ENCODE results near the gene GPBP1. TPM values are rescaled to one million over a fixed set of nuclear protein-coding genes. Genes with fewer than 3 reads are reported as not detected.

GPBP1 gene
- total and polyA plus RNA-seq, 2 experiments from 2014 or later, result 105 to 109 TPM

DNA sequence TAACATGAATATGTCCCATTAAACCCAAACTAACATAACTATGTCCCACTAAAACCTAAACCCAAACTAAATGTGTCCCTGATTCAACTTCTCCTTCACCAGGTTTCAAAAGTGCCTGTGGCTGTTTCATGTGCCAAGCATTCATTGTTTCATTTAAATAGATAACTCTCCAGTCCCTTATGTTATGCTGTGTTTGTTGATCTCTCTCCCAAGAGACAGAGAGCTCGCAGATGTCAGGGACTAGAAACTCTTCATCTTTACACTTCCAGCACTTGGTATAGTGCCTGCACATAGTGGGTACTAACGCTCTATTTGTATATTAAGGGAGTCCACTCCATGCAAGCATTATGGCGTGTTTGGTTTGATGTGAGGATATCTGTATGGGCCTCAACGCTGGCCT lies 118.0 kb downstream of the GPBP1 start (continued):
- TF ChIP-seq, protein P1, sequence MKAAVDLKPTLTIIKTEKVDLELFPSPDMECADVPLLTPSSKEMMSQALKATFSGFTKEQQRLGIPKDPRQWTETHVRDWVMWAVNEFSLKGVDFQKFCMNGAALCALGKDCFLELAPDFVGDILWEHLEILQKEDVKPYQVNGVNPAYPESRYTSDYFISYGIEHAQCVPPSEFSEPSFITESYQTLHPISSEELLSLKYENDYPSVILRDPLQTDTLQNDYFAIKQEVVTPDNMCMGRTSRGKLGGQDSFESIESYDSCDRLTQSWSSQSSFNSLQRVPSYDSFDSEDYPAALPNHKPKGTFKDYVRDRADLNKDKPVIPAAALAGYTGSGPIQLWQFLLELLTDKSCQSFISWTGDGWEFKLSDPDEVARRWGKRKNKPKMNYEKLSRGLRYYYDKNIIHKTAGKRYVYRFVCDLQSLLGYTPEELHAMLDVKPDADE (IDR thresholded peaks at IDR 0.05), result no peak

DNA sequence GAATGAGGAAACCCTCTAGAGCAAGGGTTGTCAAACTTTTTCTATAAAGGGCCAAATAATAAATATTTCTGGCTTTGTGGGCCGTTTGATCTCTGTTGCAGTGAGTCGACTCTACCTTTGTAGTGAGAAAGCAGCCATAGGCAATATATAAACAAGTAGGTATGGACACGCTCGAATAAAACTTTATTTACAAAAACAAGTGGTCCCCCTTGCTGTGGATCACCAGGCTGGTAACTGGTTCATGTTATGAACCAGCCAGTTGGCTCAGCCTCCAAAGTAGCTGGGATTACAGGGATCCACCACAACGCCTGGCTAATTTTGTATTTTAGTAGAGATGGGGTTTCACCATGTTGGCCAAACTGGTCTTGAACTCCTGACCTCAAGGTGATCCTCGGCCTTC lies 118.5 kb downstream of the GPBP1 start:
- no peak overlapping the region for H3K27ac Mint-ChIP-seq
- Histone ChIP-seq H2AFZ (no peak overlapping the region), H3K4me2 (no peak overlapping the region), H3K36me3 (ENCODE audit: insufficient read depth) (no peaks in the 10 kb centered on the region), H3K27ac (ENCODE audit: low read depth) (no peak overlapping the region), H3K4me1 (ENCODE audit: insufficient read depth) (peaks cover 13% of the 10 kb centered on the region), H3K27me3 (ENCODE audit: insufficient read depth) (no peaks in the 10 kb centered on the region), H3K4me3 (no peak overlapping the region), H3K79me2 (replicated peaks; ENCODE audit: insufficient read depth) (no peaks in the 10 kb centered on the region), H4K20me1 (replicated peaks; ENCODE audit: insufficient read depth) (no peaks in the 10 kb centered on the region), H3F3A (replicated peaks; ENCODE audit: low read depth) (no peaks in the 10 kb centered on the region), H3K9me2 (ENCODE audit: insufficient read depth) (no peaks in the 10 kb centered on the region)
- no peaks in the 10 kb centered on the region for H3K9me3 Mint-ChIP-seq
- ATAC-seq (no peak), DNase-seq (ENCODE audit: low spot score) (no peak)
- H3K4me1 Mint-ChIP-seq, result peaks cover 13% of the 10 kb centered on the region
- H3K4me3 Mint-ChIP-seq, result no peak overlapping the region
- TF ChIP-seq, protein P2, sequence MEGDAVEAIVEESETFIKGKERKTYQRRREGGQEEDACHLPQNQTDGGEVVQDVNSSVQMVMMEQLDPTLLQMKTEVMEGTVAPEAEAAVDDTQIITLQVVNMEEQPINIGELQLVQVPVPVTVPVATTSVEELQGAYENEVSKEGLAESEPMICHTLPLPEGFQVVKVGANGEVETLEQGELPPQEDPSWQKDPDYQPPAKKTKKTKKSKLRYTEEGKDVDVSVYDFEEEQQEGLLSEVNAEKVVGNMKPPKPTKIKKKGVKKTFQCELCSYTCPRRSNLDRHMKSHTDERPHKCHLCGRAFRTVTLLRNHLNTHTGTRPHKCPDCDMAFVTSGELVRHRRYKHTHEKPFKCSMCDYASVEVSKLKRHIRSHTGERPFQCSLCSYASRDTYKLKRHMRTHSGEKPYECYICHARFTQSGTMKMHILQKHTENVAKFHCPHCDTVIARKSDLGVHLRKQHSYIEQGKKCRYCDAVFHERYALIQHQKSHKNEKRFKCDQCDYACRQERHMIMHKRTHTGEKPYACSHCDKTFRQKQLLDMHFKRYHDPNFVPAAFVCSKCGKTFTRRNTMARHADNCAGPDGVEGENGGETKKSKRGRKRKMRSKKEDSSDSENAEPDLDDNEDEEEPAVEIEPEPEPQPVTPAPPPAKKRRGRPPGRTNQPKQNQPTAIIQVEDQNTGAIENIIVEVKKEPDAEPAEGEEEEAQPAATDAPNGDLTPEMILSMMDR (conservative IDR thresholded peaks at IDR 0.05; ENCODE audit: low read depth in 2 of 2), result no peak
- no peak for TF ChIP-seq POLR2AphosphoS5 (IDR thresholded peaks at IDR 0.05; ENCODE audit: low read depth)
- TF ChIP-seq, protein P3, sequence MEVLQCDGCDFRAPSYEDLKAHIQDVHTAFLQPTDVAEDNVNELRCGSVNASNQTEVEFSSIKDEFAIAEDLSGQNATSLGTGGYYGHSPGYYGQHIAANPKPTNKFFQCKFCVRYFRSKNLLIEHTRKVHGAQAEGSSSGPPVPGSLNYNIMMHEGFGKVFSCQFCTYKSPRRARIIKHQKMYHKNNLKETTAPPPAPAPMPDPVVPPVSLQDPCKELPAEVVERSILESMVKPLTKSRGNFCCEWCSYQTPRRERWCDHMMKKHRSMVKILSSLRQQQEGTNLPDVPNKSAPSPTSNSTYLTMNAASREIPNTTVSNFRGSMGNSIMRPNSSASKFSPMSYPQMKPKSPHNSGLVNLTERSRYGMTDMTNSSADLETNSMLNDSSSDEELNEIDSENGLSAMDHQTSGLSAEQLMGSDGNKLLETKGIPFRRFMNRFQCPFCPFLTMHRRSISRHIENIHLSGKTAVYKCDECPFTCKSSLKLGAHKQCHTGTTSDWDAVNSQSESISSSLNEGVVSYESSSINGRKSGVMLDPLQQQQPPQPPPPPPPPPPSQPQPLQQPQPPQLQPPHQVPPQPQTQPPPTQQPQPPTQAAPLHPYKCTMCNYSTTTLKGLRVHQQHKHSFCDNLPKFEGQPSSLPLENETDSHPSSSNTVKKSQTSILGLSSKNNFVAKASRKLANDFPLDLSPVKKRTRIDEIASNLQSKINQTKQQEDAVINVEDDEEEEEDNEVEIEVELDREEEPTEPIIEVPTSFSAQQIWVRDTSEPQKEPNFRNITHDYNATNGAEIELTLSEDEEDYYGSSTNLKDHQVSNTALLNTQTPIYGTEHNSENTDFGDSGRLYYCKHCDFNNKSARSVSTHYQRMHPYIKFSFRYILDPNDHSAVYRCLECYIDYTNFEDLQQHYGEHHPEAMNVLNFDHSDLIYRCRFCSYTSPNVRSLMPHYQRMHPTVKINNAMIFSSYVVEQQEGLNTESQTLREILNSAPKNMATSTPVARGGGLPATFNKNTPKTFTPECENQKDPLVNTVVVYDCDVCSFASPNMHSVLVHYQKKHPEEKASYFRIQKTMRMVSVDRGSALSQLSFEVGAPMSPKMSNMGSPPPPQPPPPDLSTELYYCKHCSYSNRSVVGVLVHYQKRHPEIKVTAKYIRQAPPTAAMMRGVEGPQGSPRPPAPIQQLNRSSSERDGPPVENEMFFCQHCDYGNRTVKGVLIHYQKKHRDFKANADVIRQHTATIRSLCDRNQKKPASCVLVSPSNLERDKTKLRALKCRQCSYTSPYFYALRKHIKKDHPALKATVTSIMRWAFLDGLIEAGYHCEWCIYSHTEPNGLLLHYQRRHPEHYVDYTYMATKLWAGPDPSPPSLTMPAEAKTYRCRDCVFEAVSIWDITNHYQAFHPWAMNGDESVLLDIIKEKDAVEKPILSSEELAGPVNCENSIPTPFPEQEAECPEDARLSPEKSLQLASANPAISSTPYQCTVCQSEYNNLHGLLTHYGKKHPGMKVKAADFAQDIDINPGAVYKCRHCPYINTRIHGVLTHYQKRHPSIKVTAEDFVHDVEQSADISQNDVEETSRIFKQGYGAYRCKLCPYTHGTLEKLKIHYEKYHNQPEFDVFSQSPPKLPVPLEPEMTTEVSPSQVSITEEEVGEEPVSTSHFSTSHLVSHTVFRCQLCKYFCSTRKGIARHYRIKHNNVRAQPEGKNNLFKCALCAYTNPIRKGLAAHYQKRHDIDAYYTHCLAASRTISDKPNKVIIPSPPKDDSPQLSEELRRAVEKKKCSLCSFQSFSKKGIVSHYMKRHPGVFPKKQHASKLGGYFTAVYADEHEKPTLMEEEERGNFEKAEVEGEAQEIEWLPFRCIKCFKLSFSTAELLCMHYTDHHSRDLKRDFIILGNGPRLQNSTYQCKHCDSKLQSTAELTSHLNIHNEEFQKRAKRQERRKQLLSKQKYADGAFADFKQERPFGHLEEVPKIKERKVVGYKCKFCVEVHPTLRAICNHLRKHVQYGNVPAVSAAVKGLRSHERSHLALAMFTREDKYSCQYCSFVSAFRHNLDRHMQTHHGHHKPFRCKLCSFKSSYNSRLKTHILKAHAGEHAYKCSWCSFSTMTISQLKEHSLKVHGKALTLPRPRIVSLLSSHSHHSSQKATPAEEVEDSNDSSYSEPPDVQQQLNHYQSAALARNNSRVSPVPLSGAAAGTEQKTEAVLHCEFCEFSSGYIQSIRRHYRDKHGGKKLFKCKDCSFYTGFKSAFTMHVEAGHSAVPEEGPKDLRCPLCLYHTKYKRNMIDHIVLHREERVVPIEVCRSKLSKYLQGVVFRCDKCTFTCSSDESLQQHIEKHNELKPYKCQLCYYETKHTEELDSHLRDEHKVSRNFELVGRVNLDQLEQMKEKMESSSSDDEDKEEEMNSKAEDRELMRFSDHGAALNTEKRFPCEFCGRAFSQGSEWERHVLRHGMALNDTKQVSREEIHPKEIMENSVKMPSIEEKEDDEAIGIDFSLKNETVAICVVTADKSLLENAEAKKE (CRISPR knock-in tag; IDR thresholded peaks at IDR 0.05), result no peak
- TF ChIP-seq CREB1 (CRISPR knock-in tag; IDR thresholded peaks at IDR 0.05; ENCODE audit: low read depth), result no peak
- TF ChIP-seq, protein P1 (IDR thresholded peaks at IDR 0.05), result no peak
- TF ChIP-seq ZNF331 (CRISPR knock-in tag; IDR thresholded peaks at IDR 0.05; ENCODE audit: low read depth), result no peak
- no peak for TF ChIP-seq NANOG (IDR thresholded peaks at IDR 0.05; ENCODE audit: borderline replicate concordance)
- no peak for TF ChIP-seq ZNF114 (CRISPR knock-in tag; IDR thresholded peaks at IDR 0.05)
- TF ChIP-seq EZH2 (IDR thresholded peaks at IDR 0.05; ENCODE audit: low read depth, unreplicated experiment), result no peak
- TF ChIP-seq, protein P4, sequence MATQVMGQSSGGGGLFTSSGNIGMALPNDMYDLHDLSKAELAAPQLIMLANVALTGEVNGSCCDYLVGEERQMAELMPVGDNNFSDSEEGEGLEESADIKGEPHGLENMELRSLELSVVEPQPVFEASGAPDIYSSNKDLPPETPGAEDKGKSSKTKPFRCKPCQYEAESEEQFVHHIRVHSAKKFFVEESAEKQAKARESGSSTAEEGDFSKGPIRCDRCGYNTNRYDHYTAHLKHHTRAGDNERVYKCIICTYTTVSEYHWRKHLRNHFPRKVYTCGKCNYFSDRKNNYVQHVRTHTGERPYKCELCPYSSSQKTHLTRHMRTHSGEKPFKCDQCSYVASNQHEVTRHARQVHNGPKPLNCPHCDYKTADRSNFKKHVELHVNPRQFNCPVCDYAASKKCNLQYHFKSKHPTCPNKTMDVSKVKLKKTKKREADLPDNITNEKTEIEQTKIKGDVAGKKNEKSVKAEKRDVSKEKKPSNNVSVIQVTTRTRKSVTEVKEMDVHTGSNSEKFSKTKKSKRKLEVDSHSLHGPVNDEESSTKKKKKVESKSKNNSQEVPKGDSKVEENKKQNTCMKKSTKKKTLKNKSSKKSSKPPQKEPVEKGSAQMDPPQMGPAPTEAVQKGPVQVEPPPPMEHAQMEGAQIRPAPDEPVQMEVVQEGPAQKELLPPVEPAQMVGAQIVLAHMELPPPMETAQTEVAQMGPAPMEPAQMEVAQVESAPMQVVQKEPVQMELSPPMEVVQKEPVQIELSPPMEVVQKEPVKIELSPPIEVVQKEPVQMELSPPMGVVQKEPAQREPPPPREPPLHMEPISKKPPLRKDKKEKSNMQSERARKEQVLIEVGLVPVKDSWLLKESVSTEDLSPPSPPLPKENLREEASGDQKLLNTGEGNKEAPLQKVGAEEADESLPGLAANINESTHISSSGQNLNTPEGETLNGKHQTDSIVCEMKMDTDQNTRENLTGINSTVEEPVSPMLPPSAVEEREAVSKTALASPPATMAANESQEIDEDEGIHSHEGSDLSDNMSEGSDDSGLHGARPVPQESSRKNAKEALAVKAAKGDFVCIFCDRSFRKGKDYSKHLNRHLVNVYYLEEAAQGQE (IDR thresholded peaks at IDR 0.05; ENCODE audit: unreplicated experiment), result no peak
- H3K27me3 Mint-ChIP-seq (ENCODE audit: insufficient read depth, low read depth, poor library complexity), result peaks cover 8% of the 10 kb centered on the region
- no peaks in the 10 kb centered on the region for H3K36me3 Mint-ChIP-seq (ENCODE audit: low read depth)

Data from GM23338 (cell line).